ENCODE measurements around the gene PP2D1. TPM values are rescaled to one million over a fixed set of nuclear protein-coding genes. Genes with fewer than 3 reads are reported as not detected.
"Not testable (repeated sequence)": the region's sequence is repeated elsewhere in the genome, so short reads cannot be mapped to it uniquely, and the experiment has no call there.

PP2D1 gene
- total RNA-seq, 1 donor: not detected

DNA sequence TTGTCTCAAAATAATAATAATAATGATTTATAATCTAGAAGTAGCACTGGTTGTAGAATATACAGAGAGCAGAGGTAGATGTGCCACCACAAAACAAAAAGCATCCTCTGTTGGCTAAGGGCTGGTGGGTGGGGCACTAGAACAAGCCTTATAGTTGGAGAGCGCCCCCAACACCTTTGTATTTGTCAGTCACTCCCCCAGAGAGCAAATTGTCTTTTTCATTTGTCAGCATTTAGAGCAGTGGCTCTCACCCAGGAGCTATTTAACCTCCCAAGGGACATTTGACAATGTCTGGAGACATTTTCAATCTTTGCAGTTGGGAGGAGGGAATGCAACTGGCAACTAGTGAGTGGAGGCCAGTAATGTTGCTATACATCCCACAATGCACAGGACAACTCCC is 34.5 kb upstream of the PP2D1 start:
- peaks cover 81% of the 10 kb centered on the region for H3K4me1 ChIP-seq (ENCODE audit: insufficient read depth, low read length)
- H3K9me3 ChIP-seq (ENCODE audit: low read depth, low read length): no peaks in the 10 kb centered on the region
- no peaks in the 10 kb centered on the region for H3K27me3 ChIP-seq (ENCODE audit: insufficient read depth, low read length)
- H3K4me3 ChIP-seq (ENCODE audit: low read length): no peak overlapping the region

DNA sequence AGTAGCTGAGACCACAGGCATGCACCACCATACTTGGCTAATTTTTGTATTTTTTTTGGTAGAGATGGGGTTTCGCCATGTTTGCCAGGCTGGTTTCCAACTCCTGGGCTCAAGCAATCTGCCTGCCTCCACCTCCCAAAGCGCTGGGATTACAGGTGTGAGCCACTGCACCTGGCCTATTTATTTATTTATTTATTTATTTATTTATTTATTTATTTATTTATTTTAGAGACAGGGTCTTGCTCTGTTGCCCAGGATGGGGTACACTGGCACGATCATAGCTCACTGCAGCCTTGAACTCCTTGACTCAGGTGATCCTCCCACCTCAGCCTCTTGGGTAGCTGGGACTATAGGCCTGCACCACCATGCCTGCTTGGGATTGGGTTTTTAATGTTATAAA is 33.1 kb upstream of the PP2D1 start:
- not testable (repeated sequence) for H3K27me3 ChIP-seq (ENCODE audit: insufficient read depth, low read length); H3K4me3 ChIP-seq (ENCODE audit: low read length); H3K9me3 ChIP-seq (ENCODE audit: low read depth, low read length)
- peaks cover 77% of the 10 kb centered on the region for H3K4me1 ChIP-seq (ENCODE audit: insufficient read depth, low read length)

DNA sequence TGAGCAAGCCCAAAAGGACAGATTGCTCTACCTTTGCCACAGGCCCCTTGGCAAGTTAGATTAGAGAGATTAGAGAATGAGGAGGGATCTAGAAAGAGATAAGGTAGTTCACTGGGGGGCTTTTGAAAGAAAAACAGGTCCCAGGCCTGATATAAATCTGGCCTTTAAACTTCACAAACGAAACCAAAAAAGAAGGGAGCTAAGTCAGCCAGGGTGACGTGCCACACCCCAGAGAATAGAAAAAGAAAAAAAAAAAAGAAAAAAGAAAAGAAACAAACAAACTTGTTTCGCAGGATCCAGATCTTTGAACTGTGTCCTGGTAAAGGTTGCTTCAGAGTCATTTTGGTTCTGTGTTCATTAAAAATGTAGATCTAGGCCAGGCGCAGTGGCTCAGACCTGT is 31.8 kb upstream of the PP2D1 start:
- H3K4me1 ChIP-seq (ENCODE audit: insufficient read depth, low read length): peaks cover 76% of the 10 kb centered on the region
- H3K27me3 ChIP-seq (ENCODE audit: insufficient read depth, low read length): no peaks in the 10 kb centered on the region
- H3K9me3 ChIP-seq (ENCODE audit: low read depth, low read length): no peaks in the 10 kb centered on the region
- H3K4me3 ChIP-seq (ENCODE audit: low read length): peak overlapping the region; percentile 20

DNA sequence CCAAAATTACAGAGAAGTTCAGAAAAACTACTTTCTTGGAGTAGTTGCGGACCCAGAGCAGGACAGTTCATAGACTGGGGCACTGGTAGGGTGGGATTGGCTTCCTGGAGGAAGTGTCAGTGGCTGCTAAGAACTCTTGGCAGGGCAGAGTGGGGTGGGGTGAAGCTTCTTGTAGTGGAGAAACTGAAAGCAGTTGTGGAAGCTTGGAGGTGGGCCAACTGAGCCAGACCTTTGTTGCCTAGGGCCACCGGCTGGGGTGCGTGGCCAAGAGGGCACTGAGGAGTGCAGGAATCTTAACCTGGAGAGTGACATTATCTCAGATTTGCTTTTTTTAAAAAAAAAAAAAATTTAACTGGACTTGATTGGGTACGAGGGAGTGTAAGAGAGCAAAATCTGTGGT is 31.3 kb upstream of the PP2D1 start:
- H3K4me1 ChIP-seq (ENCODE audit: insufficient read depth, low read length): peaks cover 76% of the 10 kb centered on the region
- H3K27me3 ChIP-seq (ENCODE audit: insufficient read depth, low read length): no peaks in the 10 kb centered on the region
- H3K4me3 ChIP-seq (ENCODE audit: low read length): peak overlapping the region; percentile 20

DNA sequence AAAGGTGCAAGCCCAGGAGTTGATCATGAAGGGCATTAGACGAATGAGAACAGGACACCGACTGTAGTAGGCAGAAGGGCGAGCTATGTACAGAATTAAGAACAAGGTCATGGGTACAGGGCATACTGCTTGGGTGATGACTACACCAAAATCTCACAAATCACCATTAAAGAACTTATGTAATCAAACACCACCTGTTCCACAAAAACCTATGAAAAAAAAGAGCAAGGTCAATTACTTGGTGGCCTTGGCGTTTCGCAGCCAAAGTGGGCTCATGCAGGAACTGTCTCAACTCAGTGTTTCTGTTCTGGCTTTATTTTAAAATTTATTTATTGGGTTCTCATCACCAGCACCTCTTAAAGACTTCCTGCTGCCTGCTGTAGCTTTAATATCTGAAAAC is 30.3 kb upstream of the PP2D1 start:
- Histone ChIP-seq H3K4me3 (ENCODE audit: low read length) (no peak overlapping the region), H3K27me3 (ENCODE audit: insufficient read depth, low read length) (no peaks in the 10 kb centered on the region), H3K9me3 (ENCODE audit: low read depth, low read length) (no peaks in the 10 kb centered on the region), H3K4me1 (ENCODE audit: insufficient read depth, low read length) (peaks cover 71% of the 10 kb centered on the region)

More for the DNA sequence above, 31.3 kb upstream of the PP2D1 start:
- H3K9me3 ChIP-seq (ENCODE audit: low read depth, low read length): no peaks in the 10 kb centered on the region

DNA sequence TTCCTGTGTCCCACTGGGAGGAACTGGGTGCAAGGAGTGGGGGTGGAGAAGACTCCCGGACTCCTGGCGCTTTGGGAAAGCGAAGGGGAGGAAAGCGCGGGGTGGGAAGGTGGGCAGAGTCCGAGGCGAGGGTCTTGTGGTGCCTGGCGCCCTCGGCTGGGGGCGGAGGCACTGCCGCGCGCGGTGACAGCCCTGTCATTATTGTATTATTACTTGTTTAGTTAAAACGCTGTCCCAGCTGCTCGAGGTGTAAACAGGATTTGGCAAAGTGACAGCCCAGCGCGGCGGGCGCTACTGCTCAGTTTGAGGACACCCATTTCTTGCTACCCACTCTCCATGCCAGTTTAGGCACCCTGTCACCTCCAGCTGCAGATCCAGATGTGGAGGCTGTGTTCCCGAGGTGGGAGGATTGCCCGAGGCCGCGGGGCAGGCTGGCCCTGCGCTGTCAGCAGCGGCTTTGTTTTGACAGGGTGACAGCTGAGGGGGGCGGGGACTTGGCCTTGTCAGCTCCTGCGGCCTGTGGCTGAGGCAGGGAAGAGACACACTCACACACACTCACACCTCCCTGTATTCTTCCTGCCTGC is 29.2 kb upstream of the PP2D1 start:
- Histone ChIP-seq H3K27me3 (ENCODE audit: insufficient read depth, low read length) (no peaks in the 10 kb centered on the region), H3K4me1 (ENCODE audit: insufficient read depth, low read length) (peaks cover 60% of the 10 kb centered on the region), H3K9me3 (ENCODE audit: low read depth, low read length) (no peaks in the 10 kb centered on the region), H3K4me3 (ENCODE audit: low read length) (peak overlapping the region; percentile 92)

DNA sequence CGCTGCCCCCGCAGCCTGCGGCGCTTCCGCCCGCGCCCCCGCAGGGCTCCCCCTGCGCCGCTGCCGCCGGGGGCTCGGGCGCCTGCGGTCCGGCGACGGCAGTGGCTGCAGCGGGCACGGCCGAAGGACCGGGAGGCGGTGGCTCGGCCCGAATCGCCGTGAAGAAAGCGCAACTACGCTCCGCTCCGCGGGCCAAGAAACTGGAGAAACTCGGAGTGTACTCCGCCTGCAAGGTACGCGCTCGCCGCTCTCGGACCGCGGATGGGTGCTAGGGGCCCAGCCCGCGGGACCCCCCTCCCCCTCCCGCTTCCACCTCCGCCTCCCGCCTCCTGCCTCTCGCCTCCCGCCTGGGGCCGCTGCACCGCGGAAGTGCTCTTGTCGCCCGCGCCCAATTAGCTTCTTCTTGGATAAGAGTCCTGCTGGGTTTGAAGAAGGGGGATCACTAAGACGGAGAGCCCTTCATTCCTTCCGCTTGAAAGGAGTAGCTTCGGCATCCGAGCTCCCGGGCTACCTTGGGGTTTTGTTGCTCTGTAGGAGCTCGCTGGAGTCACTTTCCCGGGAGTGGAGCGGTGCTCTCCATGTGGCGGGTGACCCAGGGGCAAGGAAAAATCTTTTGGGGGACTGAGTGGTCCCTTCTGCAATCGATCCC is 28.6 kb upstream of the PP2D1 start:
- Histone ChIP-seq H3K4me3 (ENCODE audit: low read length) (peak overlapping the region; percentile 92), H3K9me3 (ENCODE audit: low read depth, low read length) (no peaks in the 10 kb centered on the region), H3K4me1 (ENCODE audit: insufficient read depth, low read length) (peaks cover 54% of the 10 kb centered on the region), H3K27me3 (ENCODE audit: insufficient read depth, low read length) (no peaks in the 10 kb centered on the region)

DNA sequence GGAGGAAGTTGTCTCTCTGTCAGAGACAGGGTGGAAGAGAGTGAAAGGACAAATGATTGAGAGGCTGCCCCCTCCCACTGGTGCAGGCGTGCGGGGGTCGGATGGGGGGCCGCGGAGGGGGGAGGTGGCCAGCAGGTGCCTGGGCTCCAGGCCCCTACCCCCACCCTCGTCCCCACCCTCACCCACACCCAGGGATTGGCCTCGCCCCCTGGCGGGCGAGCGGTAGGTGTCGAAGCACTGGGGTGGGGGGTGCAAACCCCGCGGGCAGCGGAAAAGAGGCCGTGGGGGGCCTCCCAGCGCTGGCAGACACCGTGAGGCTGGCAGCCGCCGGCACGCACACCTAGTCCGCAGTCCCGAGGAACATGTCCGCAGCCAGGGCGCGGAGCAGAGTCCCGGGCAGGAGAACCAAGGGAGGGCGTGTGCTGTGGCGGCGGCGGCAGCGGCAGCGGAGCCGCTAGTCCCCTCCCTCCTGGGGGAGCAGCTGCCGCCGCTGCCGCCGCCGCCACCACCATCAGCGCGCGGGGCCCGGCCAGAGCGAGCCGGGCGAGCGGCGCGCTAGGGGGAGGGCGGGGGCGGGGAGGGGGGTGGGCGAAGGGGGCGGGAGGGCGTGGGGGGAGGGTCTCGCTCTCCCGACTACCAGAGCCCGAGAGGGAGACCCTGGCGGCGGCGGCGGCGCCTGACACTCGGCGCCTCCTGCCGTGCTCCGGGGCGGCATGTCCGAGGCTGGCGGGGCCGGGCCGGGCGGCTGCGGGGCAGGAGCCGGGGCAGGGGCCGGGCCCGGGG is 27.9 kb upstream of the PP2D1 start, which contains the start of gene KAT2B:
TSS of gene KAT2B (plus strand) at position 682 of the 783 bp plus-strand sequence. CDS start at position 714, 32 bp downstream.
- Histone ChIP-seq H3K4me1 (ENCODE audit: insufficient read depth, low read length) (peaks cover 48% of the 10 kb centered on the region), H3K4me3 (ENCODE audit: low read length) (peak within 1 kb of the TSS; percentile 92), H3K27me3 (ENCODE audit: insufficient read depth, low read length) (no peaks in the 10 kb centered on the region), H3K9me3 (ENCODE audit: low read depth, low read length) (no peaks in the 10 kb centered on the region)

DNA sequence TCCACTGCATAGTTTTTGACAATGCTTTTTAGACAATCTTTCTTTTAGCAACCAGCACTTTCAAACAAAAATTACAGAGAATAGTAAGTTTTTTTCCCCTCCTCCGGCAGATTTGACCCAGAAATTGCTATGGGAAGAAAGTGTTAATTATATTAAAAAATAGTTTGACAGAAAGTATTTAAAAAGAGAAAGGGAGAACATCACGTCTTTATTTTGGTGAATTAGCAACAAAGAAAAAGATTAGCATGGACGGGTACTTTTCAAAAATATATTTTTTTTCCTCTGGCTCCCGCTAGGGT is 27.4 kb upstream of the PP2D1 start:
- no peaks in the 10 kb centered on the region for H3K9me3 ChIP-seq (ENCODE audit: low read depth, low read length)

DNA sequence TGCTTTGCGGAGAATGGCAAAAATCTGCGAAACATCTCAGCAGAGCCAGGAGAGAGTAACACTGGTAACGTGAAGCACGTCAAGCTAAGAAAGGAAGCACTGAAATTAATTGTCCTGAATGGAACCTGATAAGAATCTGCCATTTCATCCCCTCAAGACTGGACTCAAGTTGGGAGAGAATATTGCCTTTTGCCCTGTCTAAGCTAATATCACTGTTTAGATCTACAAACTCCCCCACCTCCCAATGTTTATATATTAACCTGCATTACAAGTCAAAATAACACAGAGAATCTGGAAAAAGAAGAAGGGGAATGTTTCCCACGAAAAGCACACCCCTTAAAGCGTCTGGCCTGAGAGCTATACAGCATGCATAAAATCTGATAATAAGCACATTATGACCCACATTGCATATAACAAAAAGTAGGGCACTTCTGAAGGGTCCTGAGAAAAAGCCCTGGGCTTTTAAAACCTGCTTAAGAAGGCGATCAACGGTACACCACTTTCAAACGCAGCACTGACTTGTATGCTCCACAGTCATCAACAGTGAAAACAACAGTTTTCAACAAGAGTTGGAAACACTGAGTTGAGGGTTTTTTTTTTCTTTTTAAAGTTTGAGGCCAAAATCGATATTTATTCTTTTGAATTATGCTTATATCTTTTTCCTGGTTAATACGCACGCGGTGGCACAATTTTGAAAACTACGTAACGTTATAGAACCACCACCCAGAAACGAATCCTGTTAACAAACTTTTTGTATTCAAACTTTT is 26.8 kb upstream of the PP2D1 start:
- no peaks in the 10 kb centered on the region for H3K27me3 ChIP-seq (ENCODE audit: insufficient read depth, low read length)
- no peaks in the 10 kb centered on the region for H3K9me3 ChIP-seq (ENCODE audit: low read depth, low read length)
- peaks cover 38% of the 10 kb centered on the region for H3K4me1 ChIP-seq (ENCODE audit: insufficient read depth, low read length)
- H3K4me3 ChIP-seq (ENCODE audit: low read length): peak overlapping the region; percentile 92

More for the DNA sequence above, 27.4 kb upstream of the PP2D1 start:
- H3K27me3 ChIP-seq (ENCODE audit: insufficient read depth, low read length): no peaks in the 10 kb centered on the region
- peak overlapping the region; percentile 92 for H3K4me3 ChIP-seq (ENCODE audit: low read length)
- peaks cover 44% of the 10 kb centered on the region for H3K4me1 ChIP-seq (ENCODE audit: insufficient read depth, low read length)

DNA sequence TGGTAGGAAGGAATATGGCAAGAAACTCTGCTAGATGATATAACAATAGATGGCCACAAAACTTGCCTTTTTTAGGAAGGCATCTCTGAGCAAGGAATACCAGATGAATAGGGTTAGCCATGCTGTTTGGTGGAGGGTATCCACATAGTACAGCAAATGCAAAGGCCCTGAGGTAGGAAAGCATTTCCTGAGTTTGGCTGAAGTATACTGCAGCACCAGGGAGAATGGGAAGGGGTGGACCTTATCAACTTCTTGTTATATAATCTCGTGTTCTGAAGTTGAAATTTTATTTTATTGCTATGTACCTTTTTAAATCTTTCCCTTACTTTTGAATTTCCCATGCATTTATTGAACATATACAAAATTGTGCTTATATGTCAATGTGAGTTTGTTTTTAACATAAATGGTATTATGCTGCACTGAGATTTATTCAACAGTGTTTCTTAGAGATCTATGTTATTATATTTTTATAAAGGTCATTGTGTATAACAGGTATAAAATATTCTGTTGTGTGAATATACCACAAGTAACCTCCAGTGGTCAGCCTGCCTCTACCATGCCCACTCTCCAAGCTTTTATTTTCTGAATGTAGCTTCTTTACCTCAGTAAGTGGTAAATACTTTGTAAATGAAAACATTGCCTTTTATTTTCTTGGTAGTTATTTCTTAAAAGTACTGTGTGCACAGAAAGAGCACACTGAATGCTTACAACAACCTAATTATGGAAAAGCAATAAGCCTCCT is 25.4 kb upstream of the PP2D1 start:
- no peaks in the 10 kb centered on the region for H3K9me3 ChIP-seq (ENCODE audit: low read depth, low read length)
- H3K4me3 ChIP-seq (ENCODE audit: low read length): no peak overlapping the region
- H3K4me1 ChIP-seq (ENCODE audit: insufficient read depth, low read length): peaks cover 24% of the 10 kb centered on the region
- H3K27me3 ChIP-seq (ENCODE audit: insufficient read depth, low read length): no peaks in the 10 kb centered on the region

DNA sequence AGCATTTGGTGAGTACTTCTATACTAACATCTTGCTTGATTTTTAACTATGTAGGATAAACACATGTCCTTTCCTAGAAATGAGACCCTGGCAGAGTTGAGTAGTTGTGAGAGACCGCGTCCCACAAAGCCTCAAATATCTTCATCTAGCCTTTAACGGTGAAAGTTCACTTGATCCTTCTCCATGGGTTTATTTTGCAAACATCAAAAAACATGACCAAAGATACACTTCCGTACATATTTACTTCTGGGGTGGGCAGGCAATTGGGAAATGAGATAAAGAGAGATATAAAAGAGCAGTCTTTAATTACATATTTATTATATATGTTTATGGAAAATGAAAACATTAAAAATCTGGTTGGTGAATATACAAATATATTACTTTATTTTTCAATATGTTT is 23.0 kb upstream of the PP2D1 start:
- no peaks in the 10 kb centered on the region for H3K9me3 ChIP-seq (ENCODE audit: low read depth, low read length)

DNA sequence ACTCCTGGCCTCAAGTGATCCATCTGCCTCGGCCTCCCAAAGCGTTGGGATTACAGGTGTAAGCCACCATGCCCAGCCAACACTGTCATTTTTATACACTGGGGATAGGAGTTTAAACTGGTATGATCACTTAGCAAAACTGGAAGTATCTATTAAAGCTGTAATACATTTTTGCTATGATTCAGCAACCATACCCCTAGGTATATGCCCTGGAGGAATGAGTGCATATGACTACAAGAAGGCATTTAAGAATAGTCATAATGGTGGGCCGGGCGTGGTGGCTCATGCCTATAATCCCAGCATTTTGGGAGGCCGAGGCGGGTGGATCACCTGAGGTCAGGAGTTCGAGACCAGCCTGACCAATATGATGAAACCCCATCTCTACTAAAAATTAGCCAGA is 19.9 kb upstream of the PP2D1 start:
- H3K4me3 ChIP-seq (ENCODE audit: low read length); H3K27me3 ChIP-seq (ENCODE audit: insufficient read depth, low read length); H3K9me3 ChIP-seq (ENCODE audit: low read depth, low read length); H3K4me1 ChIP-seq (ENCODE audit: insufficient read depth, low read length): not testable (repeated sequence)

More for the DNA sequence above, 23.0 kb upstream of the PP2D1 start:
- no peak overlapping the region for H3K4me3 ChIP-seq (ENCODE audit: low read length)
- no peaks in the 10 kb centered on the region for H3K27me3 ChIP-seq (ENCODE audit: insufficient read depth, low read length)
- peaks cover 14% of the 10 kb centered on the region for H3K4me1 ChIP-seq (ENCODE audit: insufficient read depth, low read length)

DNA sequence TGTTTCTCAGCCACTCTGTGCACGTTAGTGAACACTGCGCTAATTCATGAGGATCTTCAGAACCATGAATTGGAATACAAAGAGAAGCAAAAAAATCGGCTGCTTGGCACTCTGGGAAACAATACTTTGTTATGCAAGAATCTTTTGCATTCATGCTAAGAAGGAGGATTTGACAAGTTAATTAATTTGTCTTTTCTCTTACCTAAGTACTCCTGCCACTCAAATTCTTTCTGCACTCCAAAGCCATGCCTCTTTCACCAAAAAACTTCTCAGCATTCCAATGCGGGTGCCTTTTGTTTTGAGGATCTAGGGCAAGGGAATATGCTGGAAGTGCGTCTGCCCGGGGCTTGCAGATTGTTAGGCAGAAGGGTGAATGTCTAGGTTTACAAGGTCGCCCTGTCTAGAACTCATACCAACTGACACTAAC is 16.9 kb upstream of the PP2D1 start:
- H3K4me1 ChIP-seq (ENCODE audit: insufficient read depth, low read length): peaks cover 3% of the 10 kb centered on the region

More for the DNA sequence above, 16.9 kb upstream of the PP2D1 start:
- Histone ChIP-seq H3K27me3 (ENCODE audit: insufficient read depth, low read length) (no peaks in the 10 kb centered on the region), H3K9me3 (ENCODE audit: low read depth, low read length) (no peaks in the 10 kb centered on the region), H3K4me3 (ENCODE audit: low read length) (no peak overlapping the region)

All from mononuclear cell (primary cell).